ENCODE data around the gene ATP6V1F.

ATP6V1F gene

GRCh38 chr7:128868624-128869137 lies 6.0 kb downstream of the ATP6V1F start:
- Histone ChIP-seq H3K27ac (ENCODE audit: low read depth, low read length) (no peak overlapping the region), H3K27me3 (ENCODE audit: control insufficient read depth in 5 of 5, insufficient read depth in 4 of 5, low read length in 5 of 5) (peaks cover 0 to 7% (median 0%) of the 10 kb centered on the region in 5 donors), H3K9ac (ENCODE audit: low read length in 5 of 5) (peak overlapping the region in 3 of 5 donors; percentile 35 to 72 (median 48)), H3K9me3 (ENCODE audit: control insufficient read depth in 5 of 5, low read length in 5 of 5) (no peaks in the 10 kb centered on the region), H3K4me3 (ENCODE audit: low read depth in 1 of 5, low read length in 5 of 5) (peak overlapping the region; percentile 42 to 76 (median 60)), H3K4me1 (ENCODE audit: control insufficient read depth in 5 of 5, insufficient read depth in 5 of 5, low read length in 5 of 5) (peaks cover 0 to 27% (median 23%) of the 10 kb centered on the region in 5 donors), H3K36me3 (ENCODE audit: control insufficient read depth in 5 of 5, insufficient read depth in 5 of 5, low read length in 5 of 5) (peaks cover 0 to 20% (median 16%) of the 10 kb centered on the region in 5 donors)

GRCh38 chr7:128869138-128869943 lies 6.7 kb downstream of the ATP6V1F start:
- peaks cover 0 to 20% (median 18%) of the 10 kb centered on the region in 5 donors for H3K4me1 ChIP-seq (ENCODE audit: control insufficient read depth in 5 of 5, insufficient read depth in 5 of 5, low read length in 5 of 5)
- H3K9me3 ChIP-seq (ENCODE audit: control insufficient read depth in 5 of 5, low read length in 5 of 5) = no peaks in the 10 kb centered on the region
- H3K27me3 ChIP-seq (ENCODE audit: control insufficient read depth in 5 of 5, insufficient read depth in 4 of 5, low read length in 5 of 5) = peaks cover 0 to 7% (median 0%) of the 10 kb centered on the region in 5 donors
- peaks cover 0 to 20% (median 16%) of the 10 kb centered on the region in 5 donors for H3K36me3 ChIP-seq (ENCODE audit: control insufficient read depth in 5 of 5, insufficient read depth in 5 of 5, low read length in 5 of 5)
- H3K9ac ChIP-seq (ENCODE audit: low read length in 5 of 5) = peak overlapping the region in 4 of 5 donors; percentile 35 to 72 (median 46)
- no peak overlapping the region for H3K27ac ChIP-seq (ENCODE audit: low read depth, low read length)
- H3K4me3 ChIP-seq (ENCODE audit: low read depth in 1 of 5, low read length in 5 of 5) = peak overlapping the region in 4 of 5 donors; percentile 60 to 76 (median 66)

GRCh38 chr7:128869944-128870285 lies 7.3 kb downstream of the ATP6V1F start:
- H3K27me3 ChIP-seq (ENCODE audit: control insufficient read depth in 5 of 5, insufficient read depth in 4 of 5, low read length in 5 of 5) = peaks cover 0 to 7% (median 0%) of the 10 kb centered on the region in 5 donors
- no peak overlapping the region for H3K27ac ChIP-seq (ENCODE audit: low read depth, low read length)
- peaks cover 0 to 18% (median 14%) of the 10 kb centered on the region in 5 donors for H3K36me3 ChIP-seq (ENCODE audit: control insufficient read depth in 5 of 5, insufficient read depth in 5 of 5, low read length in 5 of 5)
- peaks cover 0 to 20% (median 16%) of the 10 kb centered on the region in 5 donors for H3K4me1 ChIP-seq (ENCODE audit: control insufficient read depth in 5 of 5, insufficient read depth in 5 of 5, low read length in 5 of 5)
- H3K9me3 ChIP-seq (ENCODE audit: control insufficient read depth in 5 of 5, low read length in 5 of 5) = no peaks in the 10 kb centered on the region
- peak overlapping the region in 4 of 5 donors; percentile 60 to 76 (median 66) for H3K4me3 ChIP-seq (ENCODE audit: low read depth in 1 of 5, low read length in 5 of 5)
- peak overlapping the region in 3 of 5 donors; percentile 40 to 51 (median 43) for H3K9ac ChIP-seq (ENCODE audit: low read length in 5 of 5)

- peaks cover 0 to 20% (median 16%) of the 10 kb centered on the region in 5 donors for H3K4me1 ChIP-seq (ENCODE audit: control insufficient read depth in 5 of 5, insufficient read depth in 5 of 5, low read length in 5 of 5)
- H3K4me3 ChIP-seq (ENCODE audit: low read depth in 1 of 5, low read length in 5 of 5) = no peak overlapping the region
- no peaks in the 10 kb centered on the region for H3K9me3 ChIP-seq (ENCODE audit: control insufficient read depth in 5 of 5, low read length in 5 of 5)
- no peak overlapping the region for H3K27ac ChIP-seq (ENCODE audit: low read depth, low read length)
- H3K27me3 ChIP-seq (ENCODE audit: control insufficient read depth in 5 of 5, insufficient read depth in 4 of 5, low read length in 5 of 5) = peaks cover 0 to 7% (median 0%) of the 10 kb centered on the region in 5 donors
- H3K36me3 ChIP-seq (ENCODE audit: control insufficient read depth in 5 of 5, insufficient read depth in 5 of 5, low read length in 5 of 5) = peaks cover 0 to 7% (median 3%) of the 10 kb centered on the region in 5 donors
- H3K9ac ChIP-seq (ENCODE audit: low read length in 5 of 5) = no peak overlapping the region
Observed at GRCh38 chr7:128871050-128871449, 8.4 kb downstream of the ATP6V1F start.

GRCh38 chr7:128872394-128872824 lies 9.8 kb downstream of the ATP6V1F start:
- Histone ChIP-seq H3K4me3 (ENCODE audit: low read depth in 1 of 5, low read length in 5 of 5) (no peak overlapping the region), H3K36me3 (ENCODE audit: control insufficient read depth in 5 of 5, insufficient read depth in 5 of 5, low read length in 5 of 5) (no peaks in the 10 kb centered on the region), H3K4me1 (ENCODE audit: control insufficient read depth in 5 of 5, insufficient read depth in 5 of 5, low read length in 5 of 5) (peaks cover 0 to 20% (median 16%) of the 10 kb centered on the region in 5 donors), H3K27ac (ENCODE audit: low read depth, low read length) (no peak overlapping the region), H3K9me3 (ENCODE audit: control insufficient read depth in 5 of 5, low read length in 5 of 5) (no peaks in the 10 kb centered on the region), H3K27me3 (ENCODE audit: control insufficient read depth in 5 of 5, insufficient read depth in 4 of 5, low read length in 5 of 5) (peaks cover 0 to 7% (median 0%) of the 10 kb centered on the region in 5 donors), H3K9ac (ENCODE audit: low read length in 5 of 5) (no peak overlapping the region)

- Histone ChIP-seq H3K27me3 (ENCODE audit: control insufficient read depth in 5 of 5, insufficient read depth in 4 of 5, low read length in 5 of 5) (peaks cover 0 to 7% (median 0%) of the 10 kb centered on the region in 5 donors), H3K4me1 (ENCODE audit: control insufficient read depth in 5 of 5, insufficient read depth in 5 of 5, low read length in 5 of 5) (peaks cover 0 to 20% (median 16%) of the 10 kb centered on the region in 5 donors), H3K4me3 (ENCODE audit: low read depth in 1 of 5, low read length in 5 of 5) (no peak overlapping the region), H3K36me3 (ENCODE audit: control insufficient read depth in 5 of 5, insufficient read depth in 5 of 5, low read length in 5 of 5) (no peaks in the 10 kb centered on the region), H3K9me3 (ENCODE audit: control insufficient read depth in 5 of 5, low read length in 5 of 5) (no peaks in the 10 kb centered on the region), H3K9ac (ENCODE audit: low read length in 5 of 5) (no peak overlapping the region), H3K27ac (ENCODE audit: low read depth, low read length) (no peak overlapping the region)
Observed at GRCh38 chr7:128873234-128873633, 10.6 kb downstream of the ATP6V1F start.

GRCh38 chr7:128874140-128875031 lies 11.7 kb downstream of the ATP6V1F start:
- Histone ChIP-seq H3K9me3 (ENCODE audit: control insufficient read depth in 5 of 5, low read length in 5 of 5) (no peaks in the 10 kb centered on the region), H3K4me3 (ENCODE audit: low read depth in 1 of 5, low read length in 5 of 5) (no peak overlapping the region), H3K27ac (ENCODE audit: low read depth, low read length) (no peak overlapping the region), H3K4me1 (ENCODE audit: control insufficient read depth in 5 of 5, insufficient read depth in 5 of 5, low read length in 5 of 5) (peaks cover 0 to 9% (median 6%) of the 10 kb centered on the region in 5 donors), H3K9ac (ENCODE audit: low read length in 5 of 5) (no peak overlapping the region), H3K27me3 (ENCODE audit: control insufficient read depth in 5 of 5, insufficient read depth in 4 of 5, low read length in 5 of 5) (peaks cover 0 to 7% (median 0%) of the 10 kb centered on the region in 5 donors), H3K36me3 (ENCODE audit: control insufficient read depth in 5 of 5, insufficient read depth in 5 of 5, low read length in 5 of 5) (no peaks in the 10 kb centered on the region)

- H3K36me3 ChIP-seq (ENCODE audit: control insufficient read depth in 5 of 5, insufficient read depth in 5 of 5, low read length in 5 of 5) = no peaks in the 10 kb centered on the region
- no peaks in the 10 kb centered on the region for H3K9me3 ChIP-seq (ENCODE audit: control insufficient read depth in 5 of 5, low read length in 5 of 5)
- no peak overlapping the region for H3K9ac ChIP-seq (ENCODE audit: low read length in 5 of 5)
- no peaks in the 10 kb centered on the region for H3K4me1 ChIP-seq (ENCODE audit: control insufficient read depth in 5 of 5, insufficient read depth in 5 of 5, low read length in 5 of 5)
- H3K27me3 ChIP-seq (ENCODE audit: control insufficient read depth in 5 of 5, insufficient read depth in 4 of 5, low read length in 5 of 5) = peaks cover 0 to 5% (median 0%) of the 10 kb centered on the region in 5 donors
- H3K27ac ChIP-seq (ENCODE audit: low read depth, low read length) = no peak overlapping the region
- no peak overlapping the region for H3K4me3 ChIP-seq (ENCODE audit: low read depth in 1 of 5, low read length in 5 of 5)
Observed at GRCh38 chr7:128875523-128875948, 12.9 kb downstream of the ATP6V1F start.

GRCh38 chr7:128876127-128876526 lies 13.5 kb downstream of the ATP6V1F start:
- no peaks in the 10 kb centered on the region for H3K9me3 ChIP-seq (ENCODE audit: control insufficient read depth in 5 of 5, low read length in 5 of 5)
- no peaks in the 10 kb centered on the region for H3K36me3 ChIP-seq (ENCODE audit: control insufficient read depth in 5 of 5, insufficient read depth in 5 of 5, low read length in 5 of 5)
- no peak overlapping the region for H3K4me3 ChIP-seq (ENCODE audit: low read depth in 1 of 5, low read length in 5 of 5)
- H3K27ac ChIP-seq (ENCODE audit: low read depth, low read length) = no peak overlapping the region
- no peaks in the 10 kb centered on the region for H3K27me3 ChIP-seq (ENCODE audit: control insufficient read depth in 5 of 5, insufficient read depth in 4 of 5, low read length in 5 of 5)
- H3K4me1 ChIP-seq (ENCODE audit: control insufficient read depth in 5 of 5, insufficient read depth in 5 of 5, low read length in 5 of 5) = no peaks in the 10 kb centered on the region
- H3K9ac ChIP-seq (ENCODE audit: low read length in 5 of 5) = no peak overlapping the region

Data from subcutaneous abdominal adipose tissue (tissue), 5 donors.